Head of caudate nucleus (tissue), 42 donors: Measurements from ENCODE around the gene RPP14.

Experiments
- DNase-seq, 42 donors: peaks; one replicate each; pipeline versions ENCODE4 v3.0.0 to v3.0.0-alpha.2; 2020 to 2021; ENCODE audit warnings: mixed read lengths in 7 of 42
- intact Hi-C: fragments of 100-400 bp; cut with DNase I; formaldehyde crosslinking; loops from one replicate; pipeline ENCODE4 v1.15.0; 2022

Gene RPP14

GRCh38 chr3:58346368-58346767 lies 40.3 kb downstream of the RPP14 start:
- DNase-seq: no peak
- intact Hi-C loops: no loop called here

DNA sequence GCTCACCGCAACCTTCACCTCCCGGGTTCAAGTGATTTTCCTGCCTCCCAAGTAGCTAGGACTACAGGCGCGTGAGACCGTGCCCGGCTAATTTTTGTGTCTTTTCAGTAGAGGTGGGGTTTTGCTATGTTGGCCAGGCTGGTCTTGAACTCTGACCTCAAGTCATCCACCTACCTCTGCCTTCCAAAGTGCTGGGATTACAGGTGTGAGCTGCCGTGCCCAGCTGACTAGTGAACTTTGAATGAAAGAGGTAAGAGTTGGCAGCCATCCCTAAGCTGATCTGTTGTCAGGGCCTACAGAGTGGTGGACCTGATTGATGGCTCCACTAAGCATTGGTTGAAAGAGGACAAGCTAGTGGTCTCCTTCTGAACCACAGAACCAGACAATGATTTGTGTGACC lies 41.9 kb downstream of the RPP14 start:
- DNase-seq: no peak

DNA sequence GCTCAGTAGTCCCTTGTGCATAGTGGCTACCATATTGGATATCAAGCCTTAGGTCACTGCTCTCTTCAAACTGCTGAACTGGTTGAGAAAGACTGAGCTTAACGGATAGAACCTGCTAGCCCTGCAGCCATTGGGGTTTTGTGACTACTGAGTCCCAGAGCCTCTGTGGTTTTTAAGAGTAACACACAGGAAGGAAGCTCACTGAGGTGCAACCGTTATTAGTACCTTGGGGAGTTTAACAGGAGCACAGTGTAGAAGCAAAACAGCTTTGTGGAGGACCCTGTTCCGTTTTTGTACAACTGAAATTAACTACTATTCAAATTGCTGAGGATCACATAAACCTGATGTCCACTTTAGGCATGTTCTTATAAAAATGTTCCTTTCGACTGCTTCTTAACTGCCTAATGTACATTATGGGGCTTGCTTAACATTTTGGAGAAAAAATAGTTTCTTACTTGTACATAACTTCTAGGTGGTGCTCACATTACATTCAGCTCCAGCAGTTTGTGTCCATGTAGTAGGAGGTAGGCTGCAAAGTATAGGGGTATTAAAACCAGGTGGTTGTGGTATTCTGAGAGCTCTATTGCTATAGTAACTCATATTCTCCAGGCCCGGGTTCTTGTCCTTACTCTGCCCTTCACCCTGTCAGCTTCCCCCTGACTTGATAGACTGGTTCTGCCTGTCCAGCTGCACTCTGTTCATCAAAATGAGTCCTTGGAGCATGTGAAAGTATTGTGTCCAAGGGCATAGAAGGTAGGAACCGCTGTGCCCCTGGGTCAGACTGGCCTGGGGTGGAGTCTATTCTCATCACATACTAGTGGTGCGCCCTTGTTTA lies 44.0 kb downstream of the RPP14 start:
- DNase-seq: no peak
- intact Hi-C loops: no loop called here

More for the DNA sequence above, 41.9 kb downstream of the RPP14 start:
- intact Hi-C loops: no loop called here

DNA sequence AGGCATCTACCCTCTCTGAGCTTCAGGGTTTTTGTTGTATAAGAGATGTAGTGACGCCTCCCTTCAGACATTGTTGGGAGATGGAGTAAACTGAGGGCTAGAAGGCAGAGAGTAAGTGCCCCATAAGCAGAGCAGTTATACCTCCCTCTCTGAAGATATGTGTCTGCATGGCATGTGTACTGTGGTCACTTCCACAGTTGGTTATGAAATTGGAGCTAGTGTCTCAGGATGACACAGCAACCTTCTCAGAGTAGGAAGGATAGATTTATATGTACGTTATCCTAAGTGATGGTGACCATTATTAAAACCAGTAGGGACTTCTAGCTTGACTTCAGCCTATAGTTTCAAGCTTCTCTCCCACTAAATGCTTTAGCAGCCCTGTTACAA lies 44.6 kb downstream of the RPP14 start:
- intact Hi-C loops: no loop called here
- DNase-seq: no peak

GRCh38 chr3:58351920-58352319 lies 45.9 kb downstream of the RPP14 start:
- peak in 2 of 42 donors; percentile 26 to 59 for DNase-seq

GRCh38 chr3:58352626-58353025 lies 46.6 kb downstream of the RPP14 start:
- intact Hi-C loops: no loop called here
- no peak for DNase-seq

More at GRCh38 chr3:58351920-58352319, 45.9 kb downstream of the RPP14 start:
- intact Hi-C loops: no loop called here

DNA sequence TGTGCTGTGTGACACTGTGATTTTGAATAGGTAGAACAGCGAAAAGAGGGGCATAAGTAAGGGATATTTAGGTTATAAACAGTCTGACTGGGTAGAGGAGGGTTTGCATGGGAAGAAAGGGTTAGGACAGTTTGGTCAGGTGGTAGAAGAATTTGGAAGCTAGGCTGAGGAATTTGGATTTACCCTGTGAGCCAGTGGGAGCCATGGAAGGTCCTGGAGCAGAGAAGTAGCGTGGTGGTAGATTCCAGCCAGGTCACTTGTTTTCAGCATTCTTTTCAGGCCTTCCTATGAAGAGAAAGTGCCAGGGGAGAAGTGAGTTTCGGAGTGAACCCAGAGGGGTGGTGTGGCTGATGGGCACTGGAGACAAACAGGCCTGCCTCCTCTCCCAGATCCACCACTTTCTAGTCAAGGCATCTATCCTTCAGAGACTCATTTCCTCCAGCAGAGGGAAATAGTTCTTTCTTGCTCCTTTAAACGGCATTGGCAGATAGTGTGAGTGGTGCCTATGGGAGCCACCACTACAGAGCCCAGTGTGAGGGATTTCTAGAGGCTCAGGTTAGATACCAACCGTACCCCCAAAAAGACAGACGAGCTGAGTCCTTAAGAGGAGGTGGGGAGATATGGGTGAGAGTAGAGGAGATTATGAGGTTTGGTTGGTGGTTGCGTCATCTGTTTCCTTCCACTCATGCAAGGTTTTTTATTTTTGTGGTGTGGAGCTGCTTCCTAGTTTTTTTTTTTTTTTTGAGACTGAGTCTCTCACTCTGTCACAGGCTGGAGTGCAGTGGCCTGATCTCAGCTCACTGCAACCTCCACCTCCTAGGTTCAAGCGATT lies 47.9 kb downstream of the RPP14 start:
- intact Hi-C loops: no loop called here
- DNase-seq: no peak

GRCh38 chr3:58355179-58355578 lies 49.1 kb downstream of the RPP14 start:
- peak in 15 of 42 donors; percentile 6 to 66 (median 30) for DNase-seq
- intact Hi-C loops: no loop called here

DNA sequence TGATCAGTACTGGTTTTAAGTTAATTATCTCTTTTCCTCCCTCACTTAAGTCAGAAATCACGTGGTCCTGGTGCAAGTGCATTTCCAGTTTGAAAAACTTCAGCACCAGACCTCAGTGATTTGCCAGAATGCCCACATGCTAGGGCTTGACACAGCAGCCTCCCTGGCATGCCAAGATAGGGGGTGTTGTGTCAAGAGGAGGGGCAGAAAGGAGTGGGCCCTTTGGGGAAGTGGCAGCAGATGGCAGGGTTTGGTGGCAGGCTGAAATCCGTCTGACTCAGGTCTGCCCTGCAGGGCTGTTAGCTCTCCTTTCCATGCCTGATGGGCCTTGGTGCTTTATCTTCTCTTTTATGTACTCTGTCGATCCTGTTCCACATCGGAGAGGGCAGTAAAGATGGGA lies 50.0 kb downstream of the RPP14 start:
- intact Hi-C loops: no loop called here
- peak in 14 of 42 donors; percentile 4 to 55 (median 30) for DNase-seq

DNA sequence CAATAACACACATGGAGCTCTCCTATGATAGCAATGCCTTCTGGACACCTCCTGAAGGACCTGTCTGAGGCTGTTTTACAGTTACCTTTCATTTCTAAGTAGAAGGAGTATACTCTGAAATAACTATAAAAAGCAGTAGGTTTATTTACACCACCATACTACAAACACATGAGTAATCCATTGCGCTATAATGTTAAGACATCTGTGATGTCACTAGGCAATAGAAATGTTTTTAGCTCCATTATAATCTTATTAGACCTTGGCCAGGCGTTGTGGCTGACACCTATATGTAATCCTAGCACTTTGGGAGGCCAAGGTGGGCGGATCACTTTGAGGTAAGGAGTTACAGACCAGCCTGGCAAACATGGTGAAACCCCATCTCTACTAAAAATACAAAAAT lies 51.4 kb downstream of the RPP14 start:
- DNase-seq: no peak
- intact Hi-C loops: no loop called here

- intact Hi-C loops: no loop called here
Measured at GRCh38 chr3:58358092-58358491, 52.0 kb downstream of the RPP14 start.

GRCh38 chr3:58358808-58359207 lies 52.8 kb downstream of the RPP14 start:
- DNase-seq: no peak
- intact Hi-C loops: no loop called here

More at GRCh38 chr3:58358092-58358491, 52.0 kb downstream of the RPP14 start:
- no peak for DNase-seq

GRCh38 chr3:58359621-58360020 lies 53.6 kb downstream of the RPP14 start:
- no peak for DNase-seq
- intact Hi-C loops: no loop called here

- intact Hi-C loops: no loop called here
- DNase-seq: no peak
Measured at GRCh38 chr3:58361866-58362265, 55.8 kb downstream of the RPP14 start.

DNA sequence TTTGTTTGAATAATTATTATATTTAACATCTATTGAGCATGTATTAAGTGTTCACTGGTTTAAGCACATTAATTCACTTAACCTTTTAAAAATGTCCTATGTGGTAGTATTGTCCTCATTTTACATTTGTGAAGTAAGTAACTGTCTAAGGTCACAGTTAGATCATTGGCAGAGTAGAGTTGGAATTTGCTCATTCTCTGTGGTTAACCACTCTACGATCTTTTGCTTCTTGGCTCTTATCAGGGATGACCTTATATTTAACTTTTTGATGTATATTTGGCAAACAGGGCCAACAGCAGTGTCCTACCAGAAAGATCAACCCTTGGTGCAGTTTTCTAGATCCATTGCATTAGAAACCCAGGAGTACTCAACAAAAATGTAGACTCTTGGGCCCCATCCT lies 60.7 kb downstream of the RPP14 start:
- DNase-seq: no peak

DNA sequence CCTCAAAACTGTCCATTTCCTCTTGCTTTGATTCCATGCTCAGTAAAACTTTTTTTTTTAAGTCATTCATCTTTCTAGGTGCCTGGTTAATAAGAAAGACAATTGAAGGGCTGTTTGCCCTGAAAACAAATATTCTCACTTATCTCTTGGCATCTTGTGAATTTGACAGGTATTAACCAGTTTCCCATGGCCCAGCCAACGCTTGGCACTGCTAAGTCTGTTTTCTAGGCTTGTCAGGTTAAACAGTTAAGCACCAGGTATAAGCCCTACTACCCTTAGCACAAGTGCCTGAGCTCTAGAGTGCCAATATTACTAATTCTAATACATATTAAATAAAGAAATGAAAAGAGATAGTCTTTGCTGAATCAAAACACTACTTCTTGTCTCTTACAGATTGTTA lies 63.0 kb downstream of the RPP14 start:
- no peak for DNase-seq
- intact Hi-C loops: no loop called here

More for the DNA sequence above, 60.7 kb downstream of the RPP14 start:
- intact Hi-C loops: no loop called here
